ENCODE data around the gene REPIN1. TPM values are rescaled to one million over a fixed set of nuclear protein-coding genes. Genes with fewer than 3 reads are reported as not detected.

Gene REPIN1
- total and polyA plus RNA-seq, 2 donors (not counting 1 experiment from before 2014, with no cell fraction given) = 165 to 190 TPM

DNA sequence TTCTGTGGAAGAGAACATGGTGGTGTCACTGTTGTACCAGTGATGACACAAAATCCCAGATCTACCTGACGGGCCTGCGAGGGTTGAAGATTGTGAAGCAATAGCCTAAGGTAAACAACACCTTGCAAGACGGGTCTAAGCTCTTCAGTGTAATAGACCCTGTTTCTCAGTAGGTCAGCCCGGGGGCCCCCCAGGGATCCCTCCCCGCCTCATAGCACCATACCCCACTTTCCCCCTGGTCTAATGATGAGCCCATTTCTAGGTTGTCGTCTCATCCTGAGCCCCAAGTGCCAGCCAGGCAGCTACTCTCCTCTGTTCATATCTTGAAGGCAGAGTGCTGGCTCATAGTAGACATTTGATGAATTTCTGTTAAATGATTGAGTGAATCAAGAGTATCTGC is 42.7 kb upstream of the REPIN1 start:
- CTCF ChIA-PET = no interaction called here
- H3K4me2 ChIP-seq (replicated peaks; ENCODE audit: low read depth, low read length, poor library complexity, severe bottlenecking) = no peak overlapping the region
- peaks cover 8 to 26% of the 10 kb centered on the region in 2 donors for H3K4me1 ChIP-seq (ENCODE audit: control insufficient read depth in 2 of 2, insufficient read depth in 2 of 2, low read length in 2 of 2)
- H3K27me3 ChIP-seq (replicated peaks in 1 of 4; ENCODE audit: control extremely low read depth in 1 of 4, control insufficient read depth in 3 of 4, insufficient read depth in 4 of 4, low read length in 3 of 4) = no peaks in the 10 kb centered on the region
- TF ChIP-seq, protein P1, sequence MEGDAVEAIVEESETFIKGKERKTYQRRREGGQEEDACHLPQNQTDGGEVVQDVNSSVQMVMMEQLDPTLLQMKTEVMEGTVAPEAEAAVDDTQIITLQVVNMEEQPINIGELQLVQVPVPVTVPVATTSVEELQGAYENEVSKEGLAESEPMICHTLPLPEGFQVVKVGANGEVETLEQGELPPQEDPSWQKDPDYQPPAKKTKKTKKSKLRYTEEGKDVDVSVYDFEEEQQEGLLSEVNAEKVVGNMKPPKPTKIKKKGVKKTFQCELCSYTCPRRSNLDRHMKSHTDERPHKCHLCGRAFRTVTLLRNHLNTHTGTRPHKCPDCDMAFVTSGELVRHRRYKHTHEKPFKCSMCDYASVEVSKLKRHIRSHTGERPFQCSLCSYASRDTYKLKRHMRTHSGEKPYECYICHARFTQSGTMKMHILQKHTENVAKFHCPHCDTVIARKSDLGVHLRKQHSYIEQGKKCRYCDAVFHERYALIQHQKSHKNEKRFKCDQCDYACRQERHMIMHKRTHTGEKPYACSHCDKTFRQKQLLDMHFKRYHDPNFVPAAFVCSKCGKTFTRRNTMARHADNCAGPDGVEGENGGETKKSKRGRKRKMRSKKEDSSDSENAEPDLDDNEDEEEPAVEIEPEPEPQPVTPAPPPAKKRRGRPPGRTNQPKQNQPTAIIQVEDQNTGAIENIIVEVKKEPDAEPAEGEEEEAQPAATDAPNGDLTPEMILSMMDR (IDR thresholded peaks at IDR 0.05) = no peak
- TF ChIP-seq EZH2 (IDR thresholded peaks at IDR 0.05; ENCODE audit: borderline replicate concordance, insufficient read depth, low read depth, low read length, poor library complexity, severe bottlenecking) = no peak
- DNase-seq (no peak), ATAC-seq (ENCODE audit: low read depth) (no peak)
- H3K27ac ChIP-seq (ENCODE audit: low read length in 2 of 2) = no peak overlapping the region
- peaks cover 39% of the 10 kb centered on the region for H3K4me1 Mint-ChIP-seq
- no peak overlapping the region for H3K27ac Mint-ChIP-seq
- no peaks in the 10 kb centered on the region for H3K9me3 Mint-ChIP-seq (ENCODE audit: insufficient read depth)
- no peaks in the 10 kb centered on the region for H4K20me1 ChIP-seq (ENCODE audit: control insufficient read depth, insufficient read depth, low read length, poor library complexity, severe bottlenecking)
- H3K9me3 ChIP-seq (ENCODE audit: control extremely low read depth in 1 of 3, control insufficient read depth in 2 of 3, insufficient read depth in 1 of 3, low read length in 2 of 3) = peaks cover 0 to 4% (median 0%) of the 10 kb centered on the region in 3 donors
- POLR2A ChIA-PET = interaction anchor here (0.7 kb wide), 1 partner anchor 454 kb away, joined by 6 read pairs; no protein-coding TSS in a partner anchor
- no peak overlapping the region for H3K4me3 Mint-ChIP-seq
- no peak overlapping the region for H3K9ac ChIP-seq (ENCODE audit: low read length)
- WGBS (ENCODE audit: insufficient coverage) = 94% methylated on average over 3 of the region's 6 CpGs
- H3K79me2 ChIP-seq (ENCODE audit: control insufficient read depth, insufficient read depth, low read length) = peaks cover 10% of the 10 kb centered on the region
- H3K4me3 ChIP-seq (ENCODE audit: control extremely low read depth in 1 of 5, extremely low read depth in 1 of 5, insufficient read depth in 1 of 5, low read depth in 2 of 5, low read length in 4 of 5) = no peak overlapping the region
- intact Hi-C loops (cut with micrococcal nuclease) = no loop called here
- H2AFZ ChIP-seq (ENCODE audit: insufficient read depth, low read depth, low read length, poor library complexity, severe bottlenecking) = no peak overlapping the region
- H3K27me3 Mint-ChIP-seq = no peaks in the 10 kb centered on the region
- peaks cover 0 to 34% of the 10 kb centered on the region in 2 experiments for H3K36me3 ChIP-seq (replicated peaks in 1 of 2; ENCODE audit: control extremely low read depth in 1 of 2, control insufficient read depth in 1 of 2, extremely low read depth in 1 of 2, insufficient read depth in 2 of 2, low read length in 1 of 2)

GRCh38 chr7:150326657-150327268 is 41.9 kb upstream of the REPIN1 start:
- CTCF ChIA-PET = interaction anchor here (0.6 kb wide), 1 partner anchor 107 kb away, joined by 3 read pairs; no protein-coding TSS in a partner anchor
- peaks cover 0 to 4% (median 0%) of the 10 kb centered on the region in 3 donors for H3K9me3 ChIP-seq (ENCODE audit: control extremely low read depth in 1 of 3, control insufficient read depth in 2 of 3, insufficient read depth in 1 of 3, low read length in 2 of 3)
- ATAC-seq (ENCODE audit: low read depth) (no peak), DNase-seq (no peak)
- H3K9ac ChIP-seq (ENCODE audit: low read length) = no peak overlapping the region
- no peaks in the 10 kb centered on the region for H3K27me3 ChIP-seq (replicated peaks in 1 of 4; ENCODE audit: control extremely low read depth in 1 of 4, control insufficient read depth in 3 of 4, insufficient read depth in 4 of 4, low read length in 3 of 4)
- H3K27ac ChIP-seq (ENCODE audit: low read length in 2 of 2) = no peak overlapping the region
- H3K4me3 Mint-ChIP-seq = no peak overlapping the region
- TF ChIP-seq, protein P1 (IDR thresholded peaks at IDR 0.05) = no peak
- TF ChIP-seq EZH2 (IDR thresholded peaks at IDR 0.05; ENCODE audit: borderline replicate concordance, insufficient read depth, low read depth, low read length, poor library complexity, severe bottlenecking) = no peak
- WGBS (ENCODE audit: insufficient coverage) = 96% methylated on average over 4 of the region's 4 CpGs
- peaks cover 10% of the 10 kb centered on the region for H3K79me2 ChIP-seq (ENCODE audit: control insufficient read depth, insufficient read depth, low read length)
- peaks cover 8 to 26% of the 10 kb centered on the region in 2 donors for H3K4me1 ChIP-seq (ENCODE audit: control insufficient read depth in 2 of 2, insufficient read depth in 2 of 2, low read length in 2 of 2)
- intact Hi-C loops (cut with micrococcal nuclease) = no loop called here
- H4K20me1 ChIP-seq (ENCODE audit: control insufficient read depth, insufficient read depth, low read length, poor library complexity, severe bottlenecking) = no peaks in the 10 kb centered on the region
- H2AFZ ChIP-seq (ENCODE audit: insufficient read depth, low read depth, low read length, poor library complexity, severe bottlenecking) = no peak overlapping the region
- peaks cover 34% of the 10 kb centered on the region for H3K4me1 Mint-ChIP-seq
- POLR2A ChIA-PET = interaction anchor here (0.7 to 1.2 kb wide), 2 partner anchors 453 to 732 kb away, joined by 6 to 7 read pairs; partner anchors contain the start of gene SLC4A2
- H3K4me2 ChIP-seq (replicated peaks; ENCODE audit: low read depth, low read length, poor library complexity, severe bottlenecking) = no peak overlapping the region
- H3K36me3 ChIP-seq (replicated peaks in 1 of 2; ENCODE audit: control extremely low read depth in 1 of 2, control insufficient read depth in 1 of 2, extremely low read depth in 1 of 2, insufficient read depth in 2 of 2, low read length in 1 of 2) = peaks cover 0 to 34% of the 10 kb centered on the region in 2 experiments
- H3K9me3 Mint-ChIP-seq (ENCODE audit: insufficient read depth) = no peaks in the 10 kb centered on the region
- H3K27me3 Mint-ChIP-seq = no peaks in the 10 kb centered on the region
- H3K27ac Mint-ChIP-seq = no peak overlapping the region
- no peak overlapping the region for H3K4me3 ChIP-seq (ENCODE audit: control extremely low read depth in 1 of 5, extremely low read depth in 1 of 5, insufficient read depth in 1 of 5, low read depth in 2 of 5, low read length in 4 of 5)
